Stimulated activated CD8-positive, alpha-beta memory T cell treated with anti-CD3 and anti-CD28 coated beads, Interleukin-15, amount 100 ng/mL, for 4 hours (primary cell): ENCODE measurements around the gene PDS5A.
"Not testable (repeated sequence)": the region's sequence is repeated elsewhere in the genome, so short reads cannot be mapped to it uniquely, and the experiment has no call there.

Source experiments
- DNase-seq, 2 donors: peaks; one replicate each; pipeline ENCODE4 v3.0.0-alpha.2; 2020; ENCODE audit warnings: low read depth in 2 of 2

Gene PDS5A

GRCh38 chr4:39899291-39899690 is 78.4 kb downstream of the PDS5A start:
- no peak for DNase-seq

GRCh38 chr4:39898015-39898414 is 79.7 kb downstream of the PDS5A start:
- no peak for DNase-seq

GRCh38 chr4:39893693-39894072 is 84.0 kb downstream of the PDS5A start:
- no peak for DNase-seq

GRCh38 chr4:39892988-39893692 is 84.6 kb downstream of the PDS5A start:
- DNase-seq = no peak

GRCh38 chr4:39889226-39889625 is 88.5 kb downstream of the PDS5A start:
- no peak for DNase-seq

- no peak for DNase-seq
These were observed 89.2 kb downstream of the PDS5A start for GRCh38 chr4:39888541-39888940.

GRCh38 chr4:39883646-39884045 is 94.1 kb downstream of the PDS5A start:
- DNase-seq = no peak

- DNase-seq = no peak
These were observed 95.9 kb downstream of the PDS5A start for GRCh38 chr4:39881789-39882188.

- DNase-seq = no peak
These were observed 99.7 kb downstream of the PDS5A start for GRCh38 chr4:39877971-39878370.

- no peak for DNase-seq
These were observed 103.9 kb downstream of the PDS5A start for GRCh38 chr4:39873823-39874222.

- no peak for DNase-seq
These were observed 112.4 kb downstream of the PDS5A start for GRCh38 chr4:39865280-39865679.

- no peak for DNase-seq
These were observed 113.3 kb downstream of the PDS5A start for GRCh38 chr4:39864391-39864790.

- DNase-seq = no peak
These were observed 116.9 kb downstream of the PDS5A start for GRCh38 chr4:39860804-39861203.

GRCh38 chr4:39855909-39856512 is 121.7 kb downstream of the PDS5A start:
- DNase-seq = no peak

GRCh38 chr4:39852636-39853035 is 125.1 kb downstream of the PDS5A start:
- DNase-seq = no peak

GRCh38 chr4:39850727-39851126 is 127.0 kb downstream of the PDS5A start:
- no peak for DNase-seq

GRCh38 chr4:39846705-39847104 is 131.0 kb downstream of the PDS5A start:
- DNase-seq = no peak

- DNase-seq = no peak
These were observed 131.6 kb downstream of the PDS5A start for GRCh38 chr4:39846120-39846519.

GRCh38 chr4:39841894-39842293 is 135.8 kb downstream of the PDS5A start:
- DNase-seq = no peak

GRCh38 chr4:39840516-39840915 is 137.2 kb downstream of the PDS5A start:
- DNase-seq = not testable (repeated sequence)

- no peak for DNase-seq
These were observed 137.7 kb downstream of the PDS5A start for GRCh38 chr4:39840027-39840426.

GRCh38 chr4:39838431-39838830 is 139.3 kb downstream of the PDS5A start:
- not testable (repeated sequence) for DNase-seq

GRCh38 chr4:39834269-39834668 is 143.4 kb downstream of the PDS5A start:
- DNase-seq = no peak

GRCh38 chr4:39825741-39826231 is 151.9 kb downstream of the PDS5A start:
- DNase-seq = no peak
